ENCODE data around the gene GRK6.

DNA sequence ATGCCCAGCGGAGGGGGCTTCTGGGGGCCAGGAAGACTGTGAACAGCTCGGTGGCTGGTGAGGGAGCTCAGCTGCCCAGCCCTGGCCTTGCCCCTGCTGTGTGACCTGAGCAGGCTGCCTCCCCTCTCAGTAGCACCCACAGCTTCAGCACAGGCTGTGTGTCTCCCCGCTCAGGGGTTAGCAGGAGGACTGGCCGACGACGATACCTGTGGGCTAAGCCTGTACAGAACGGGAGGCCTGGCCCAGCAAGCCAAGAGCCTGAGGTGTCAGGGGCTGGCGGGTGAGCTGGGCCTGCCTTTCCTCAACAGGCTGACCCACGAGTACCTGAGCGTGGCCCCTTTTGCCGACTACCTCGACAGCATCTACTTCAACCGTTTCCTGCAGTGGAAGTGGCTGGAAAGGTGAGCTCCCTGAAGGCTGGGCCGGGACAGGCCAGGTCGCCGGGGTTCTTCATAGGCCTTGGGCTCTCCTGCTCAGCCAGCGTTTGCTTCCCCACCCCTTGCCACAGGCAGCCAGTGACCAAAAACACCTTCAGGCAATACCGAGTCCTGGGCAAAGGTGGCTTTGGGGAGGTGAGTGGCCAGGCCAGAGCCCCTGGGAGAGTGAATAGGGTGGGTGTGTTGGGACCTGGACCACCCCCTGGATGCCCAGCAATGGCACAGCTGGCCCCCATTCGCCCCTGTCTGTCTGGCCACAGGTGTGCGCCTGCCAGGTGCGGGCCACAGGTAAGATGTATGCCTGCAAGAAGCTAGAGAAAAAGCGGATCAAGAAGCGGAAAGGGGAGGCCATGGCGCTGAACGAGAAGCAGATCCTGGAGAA is 6.6 kb downstream of the GRK6 start:
- TF ChIP-seq CTCF (IDR thresholded peaks at IDR 0.05) (no peak), ZFX (IDR thresholded peaks at IDR 0.05; ENCODE audit: borderline replicate concordance) (no peak)

Data from 22Rv1 (cell line).